Vagina (tissue), 2 donors: ENCODE measurements around the gene RAPGEF4. TPM values are rescaled to one million over a fixed set of nuclear protein-coding genes. Genes with fewer than 3 reads are reported as not detected.
A peak's percentile ranks its signal among the peaks of the same experiment; 100 is the strongest.

Experiments used
- DNase-seq, 2 donors: peaks; one replicate each; pipeline ENCODE4 v3.0.0-alpha.2; 2017; ENCODE audit errors: extremely low spot score in 2 of 2
- H3K27ac ChIP-seq: fragments of 200-600 bp; sonication (generic); one replicate; pipeline ENCODE4 v1.5.1; 2019
- H3K27me3 ChIP-seq: fragments of 200-600 bp; sonication (generic); one replicate; pipeline ENCODE4 v1.5.1; 2019
- H3K36me3 ChIP-seq, 2 donors: fragments of 200-600 bp; sonication (generic); one replicate each; pipeline ENCODE4 v1.5.1; 2017 to 2019
- H3K4me1 ChIP-seq: fragments of 200-600 bp; sonication (generic); one replicate; pipeline ENCODE4 v1.5.1; 2019
- H3K4me3 ChIP-seq, 2 donors: fragments of 200-600 bp; sonication (generic); 1 replicate in 1 of 2; 2 replicates in 1 of 2; pipeline ENCODE4 v1.5.1; 2016 to 2019
- H3K9me3 ChIP-seq: fragments of 200-600 bp; sonication (generic); one replicate; pipeline ENCODE4 v1.5.1; 2019
- POLR2A ChIP-seq, 2 donors: fragments of 450-650 bp; IDR thresholded peaks; one replicate each; pipeline ENCODE4 v1.6.1; 2017; ENCODE audit warnings: antibody characterized with exemption in 2 of 2, mild to moderate bottlenecking in 2 of 2, moderate library complexity in 2 of 2
- POLR2AphosphoS5 ChIP-seq, 2 donors: sonication (generic); formaldehyde crosslinking; IDR thresholded peaks; one replicate each; pipeline ENCODE4 v1.9.0; 2017; ENCODE audit warnings: antibody characterized with exemption in 2 of 2, mild to moderate bottlenecking in 2 of 2, low read depth in 1 of 2; ENCODE audit not compliant: insufficient read depth in 1 of 2
- intact Hi-C: fragments of 100-400 bp; cut with DNase I; formaldehyde crosslinking; loops from one replicate; pipeline ENCODE4 v1.15.1; 2023
- total RNA-seq: library from RNA; depleted of rRNA; stranded (reverse); fragments of >200 nt; gene quantifications from one replicate; pipeline ENCODE4 v1.2.3, GENCODE V29; 2016
- TF ChIP-seq, protein P1 (sequence below), 3 experiments: fragments of 450-650 bp in 2 of 3; fragments of 200-600 bp in 1 of 3; sonication (generic) in 1 of 3; IDR thresholded peaks; one replicate each; pipeline ENCODE4 v1.5.1; 2017 to 2019; ENCODE audit warnings: antibody characterized with exemption in 3 of 3, mild to moderate bottlenecking in 2 of 3, moderate library complexity in 2 of 3

The RAPGEF4 gene
- total RNA-seq, 1 donor from 2014 or later = 18.4 TPM

DNA sequence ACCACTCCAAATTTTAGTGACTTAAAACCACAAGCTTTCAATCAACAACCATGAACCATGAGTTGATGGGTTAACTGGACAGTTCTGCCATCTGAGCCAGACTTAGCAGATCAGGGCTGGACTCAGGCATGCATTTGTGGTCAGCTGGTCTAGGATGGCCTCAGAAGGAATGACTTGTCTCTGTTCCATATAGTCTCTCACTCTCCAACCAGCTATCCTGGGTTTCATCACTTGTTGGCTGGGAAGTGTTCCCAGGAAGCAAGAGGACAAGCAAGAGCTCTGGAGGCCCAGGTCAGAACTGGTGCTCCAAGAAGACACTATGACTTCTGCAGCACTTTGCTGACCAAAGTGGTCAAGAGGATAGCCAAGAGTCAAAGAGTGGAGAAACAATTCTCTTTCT is 322.5 kb downstream of the RAPGEF4 start:
- Histone ChIP-seq H3K27ac (no peak overlapping the region), H3K4me1 (peaks cover 4% of the 10 kb centered on the region), H3K9me3 (no peaks in the 10 kb centered on the region), H3K4me3 (no peak overlapping the region), H3K36me3 (no peaks in the 10 kb centered on the region), H3K27me3 (no peaks in the 10 kb centered on the region)
- no peak for DNase-seq
- intact Hi-C loops = no loop called here
- TF ChIP-seq POLR2A (IDR thresholded peaks at IDR 0.05) = no peak
- TF ChIP-seq, protein P1, sequence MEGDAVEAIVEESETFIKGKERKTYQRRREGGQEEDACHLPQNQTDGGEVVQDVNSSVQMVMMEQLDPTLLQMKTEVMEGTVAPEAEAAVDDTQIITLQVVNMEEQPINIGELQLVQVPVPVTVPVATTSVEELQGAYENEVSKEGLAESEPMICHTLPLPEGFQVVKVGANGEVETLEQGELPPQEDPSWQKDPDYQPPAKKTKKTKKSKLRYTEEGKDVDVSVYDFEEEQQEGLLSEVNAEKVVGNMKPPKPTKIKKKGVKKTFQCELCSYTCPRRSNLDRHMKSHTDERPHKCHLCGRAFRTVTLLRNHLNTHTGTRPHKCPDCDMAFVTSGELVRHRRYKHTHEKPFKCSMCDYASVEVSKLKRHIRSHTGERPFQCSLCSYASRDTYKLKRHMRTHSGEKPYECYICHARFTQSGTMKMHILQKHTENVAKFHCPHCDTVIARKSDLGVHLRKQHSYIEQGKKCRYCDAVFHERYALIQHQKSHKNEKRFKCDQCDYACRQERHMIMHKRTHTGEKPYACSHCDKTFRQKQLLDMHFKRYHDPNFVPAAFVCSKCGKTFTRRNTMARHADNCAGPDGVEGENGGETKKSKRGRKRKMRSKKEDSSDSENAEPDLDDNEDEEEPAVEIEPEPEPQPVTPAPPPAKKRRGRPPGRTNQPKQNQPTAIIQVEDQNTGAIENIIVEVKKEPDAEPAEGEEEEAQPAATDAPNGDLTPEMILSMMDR (IDR thresholded peaks at IDR 0.05) = no peak
- no peak for TF ChIP-seq POLR2AphosphoS5 (IDR thresholded peaks at IDR 0.05; ENCODE audit: insufficient read depth in 1 of 2, low read depth in 1 of 2)

DNA sequence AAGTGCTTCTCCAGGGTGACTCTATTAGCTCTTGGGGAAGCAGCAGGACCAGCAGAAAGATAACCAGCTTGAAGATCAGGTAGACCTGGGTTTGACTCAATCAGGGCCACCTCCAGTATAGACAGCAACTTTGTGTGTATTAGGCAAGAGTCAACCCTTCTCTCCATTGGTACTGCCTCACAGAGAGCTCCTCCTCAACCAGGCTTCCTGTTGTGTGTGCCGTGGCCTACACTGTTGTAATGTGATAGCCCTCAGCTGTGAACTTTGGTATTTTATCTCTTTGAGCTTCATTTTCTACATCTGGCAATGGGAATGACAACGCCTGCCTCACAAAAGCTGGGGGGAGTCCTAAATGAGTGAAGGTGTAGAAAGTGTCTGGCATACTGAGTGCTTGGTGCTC is 323.0 kb downstream of the RAPGEF4 start:
- Histone ChIP-seq H3K36me3 (no peaks in the 10 kb centered on the region), H3K9me3 (no peaks in the 10 kb centered on the region), H3K4me3 (no peak overlapping the region), H3K27me3 (no peaks in the 10 kb centered on the region), H3K4me1 (peaks cover 4% of the 10 kb centered on the region), H3K27ac (peak overlapping the region; percentile 33)
- intact Hi-C loops = no loop called here
- TF ChIP-seq POLR2AphosphoS5 (IDR thresholded peaks at IDR 0.05; ENCODE audit: insufficient read depth in 1 of 2, low read depth in 1 of 2) (no peak), POLR2A (IDR thresholded peaks at IDR 0.05) (no peak)
- TF ChIP-seq, protein P1 (IDR thresholded peaks at IDR 0.05) = no peak
- DNase-seq = no peak

DNA sequence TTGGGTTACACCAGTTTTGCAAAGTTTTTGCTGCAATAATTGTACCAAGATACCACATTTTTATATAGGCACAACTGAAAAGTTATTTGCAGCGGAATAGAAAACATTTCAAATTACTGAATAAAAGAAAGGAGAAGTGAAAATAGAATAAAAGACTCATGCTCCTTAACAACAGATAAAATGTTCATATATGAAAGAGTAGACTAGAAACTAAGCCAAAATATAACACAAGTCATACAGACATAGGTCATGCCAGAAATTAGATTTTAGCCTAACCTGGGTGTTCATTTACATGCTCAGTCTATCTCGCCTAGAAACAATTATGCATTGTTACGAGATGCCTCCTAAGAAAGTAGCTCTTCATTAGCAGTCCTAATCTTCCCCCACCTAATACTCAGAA is 323.6 kb downstream of the RAPGEF4 start:
- H3K4me3 ChIP-seq = no peak overlapping the region
- intact Hi-C loops = no loop called here

DNA sequence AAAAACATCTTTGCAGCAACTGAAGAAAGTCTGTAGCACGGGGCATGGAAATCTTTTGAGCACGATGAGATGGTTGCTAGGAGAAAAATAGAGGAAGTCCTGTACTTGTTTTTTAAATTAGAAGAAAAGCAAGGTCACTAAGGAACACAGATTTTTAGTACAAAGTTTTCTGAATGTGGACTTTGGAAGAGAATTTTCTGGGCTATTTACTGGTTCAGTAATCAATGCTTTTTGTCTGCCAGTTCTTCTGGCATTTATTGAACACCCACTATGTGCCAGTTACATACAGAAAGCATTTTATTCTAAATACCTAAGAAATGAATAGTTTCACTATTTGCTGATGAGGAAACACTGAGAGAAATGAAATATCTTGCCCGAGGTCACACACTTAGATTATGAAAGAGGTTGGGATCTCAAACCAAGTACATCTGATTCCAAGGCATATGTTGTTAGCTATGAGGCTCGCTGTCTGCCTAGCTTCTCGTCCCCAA is 324.4 kb downstream of the RAPGEF4 start:
- H3K9me3 ChIP-seq = no peaks in the 10 kb centered on the region
- H3K4me1 ChIP-seq = peaks cover 4% of the 10 kb centered on the region
- no peak overlapping the region for H3K4me3 ChIP-seq
- DNase-seq = no peak
- H3K36me3 ChIP-seq = no peaks in the 10 kb centered on the region
- intact Hi-C loops = no loop called here
- TF ChIP-seq POLR2A (IDR thresholded peaks at IDR 0.05) (no peak), POLR2AphosphoS5 (IDR thresholded peaks at IDR 0.05; ENCODE audit: insufficient read depth in 1 of 2, low read depth in 1 of 2) (no peak)
- TF ChIP-seq, protein P1 (IDR thresholded peaks at IDR 0.05) = no peak
- no peaks in the 10 kb centered on the region for H3K27me3 ChIP-seq
- no peak overlapping the region for H3K27ac ChIP-seq

More for the DNA sequence above, 323.6 kb downstream of the RAPGEF4 start:
- TF ChIP-seq, protein P1 (IDR thresholded peaks at IDR 0.05) = no peak
- TF ChIP-seq POLR2AphosphoS5 (IDR thresholded peaks at IDR 0.05; ENCODE audit: insufficient read depth in 1 of 2, low read depth in 1 of 2) (no peak), POLR2A (IDR thresholded peaks at IDR 0.05) (no peak)
- no peaks in the 10 kb centered on the region for H3K9me3 ChIP-seq
- peak overlapping the region; percentile 33 for H3K27ac ChIP-seq
- no peaks in the 10 kb centered on the region for H3K27me3 ChIP-seq
- H3K4me1 ChIP-seq = peaks cover 4% of the 10 kb centered on the region
- no peak for DNase-seq
- no peaks in the 10 kb centered on the region for H3K36me3 ChIP-seq

DNA sequence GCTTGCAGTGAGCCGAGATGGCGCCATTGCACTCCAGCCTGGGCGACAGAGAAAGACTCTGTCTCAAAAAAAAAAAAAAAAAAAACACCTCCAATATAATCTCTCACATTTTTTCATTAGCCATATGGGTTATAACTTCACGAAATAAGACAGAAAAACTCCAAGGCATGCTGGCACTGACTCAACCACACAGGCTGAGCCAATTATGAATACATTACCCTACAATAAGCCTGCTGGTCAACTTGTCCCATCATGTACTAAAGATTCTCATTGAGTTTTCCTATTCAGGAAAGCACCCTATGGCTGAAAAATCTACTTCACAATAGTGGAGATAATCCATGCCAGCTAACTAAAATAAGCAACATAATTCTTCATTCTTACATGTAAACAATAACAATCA is 327.2 kb downstream of the RAPGEF4 start:
- TF ChIP-seq POLR2A (IDR thresholded peaks at IDR 0.05) = no peak
- TF ChIP-seq, protein P1 (IDR thresholded peaks at IDR 0.05) = no peak
- no peak for TF ChIP-seq POLR2AphosphoS5 (IDR thresholded peaks at IDR 0.05; ENCODE audit: insufficient read depth in 1 of 2, low read depth in 1 of 2)
- intact Hi-C loops = no loop called here
- Histone ChIP-seq H3K4me1 (peaks cover 4% of the 10 kb centered on the region), H3K9me3 (no peaks in the 10 kb centered on the region), H3K27me3 (no peaks in the 10 kb centered on the region), H3K36me3 (no peaks in the 10 kb centered on the region), H3K4me3 (no peak overlapping the region), H3K27ac (no peak overlapping the region)
- no peak for DNase-seq
